Measurements from ENCODE around the gene ATP2B1. TPM values are rescaled to one million over a fixed set of nuclear protein-coding genes. Genes with fewer than 3 reads are reported as not detected.

The ATP2B1 gene
- total and polyA plus RNA-seq, 8 donors, result 4.3 to 22.4 (median 14.4) TPM

DNA sequence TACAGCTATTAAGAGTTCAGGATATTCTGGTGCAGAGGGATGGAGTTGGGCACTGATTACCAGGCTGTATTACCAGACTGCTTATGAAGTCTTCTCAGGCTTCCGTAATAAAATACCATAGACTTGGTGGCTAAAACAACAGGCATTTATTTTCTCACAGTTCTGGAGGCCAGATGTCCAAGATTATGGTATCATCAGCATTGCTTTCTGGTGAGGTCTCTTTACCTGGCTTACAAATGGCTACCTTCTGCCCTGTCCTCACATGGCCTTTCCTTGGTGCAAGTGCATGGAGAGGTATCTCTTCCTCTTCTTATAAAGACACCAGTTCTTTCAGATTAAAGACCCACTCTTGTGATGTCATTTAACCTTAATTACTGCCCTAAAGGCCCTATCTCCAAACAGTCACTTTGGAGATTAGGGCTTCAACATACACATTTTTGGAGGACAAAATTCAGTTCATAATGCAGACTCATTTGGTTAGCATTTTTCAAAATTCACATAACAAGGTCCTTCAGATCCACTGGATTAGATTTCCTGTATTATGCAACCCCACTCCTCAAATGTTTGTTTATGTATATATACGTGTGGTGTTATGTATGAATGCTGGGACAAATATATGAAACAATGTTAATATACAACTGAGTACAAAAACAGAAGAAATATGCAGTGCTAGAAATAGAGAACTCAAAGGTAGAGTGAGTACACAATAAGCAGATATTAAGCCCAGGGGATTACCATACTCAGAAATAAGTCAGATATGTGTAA is 9.3 kb upstream of the ATP2B1 start:
- intact Hi-C loops (cut with DNase I), result no loop called here
- TF ChIP-seq, protein P1, sequence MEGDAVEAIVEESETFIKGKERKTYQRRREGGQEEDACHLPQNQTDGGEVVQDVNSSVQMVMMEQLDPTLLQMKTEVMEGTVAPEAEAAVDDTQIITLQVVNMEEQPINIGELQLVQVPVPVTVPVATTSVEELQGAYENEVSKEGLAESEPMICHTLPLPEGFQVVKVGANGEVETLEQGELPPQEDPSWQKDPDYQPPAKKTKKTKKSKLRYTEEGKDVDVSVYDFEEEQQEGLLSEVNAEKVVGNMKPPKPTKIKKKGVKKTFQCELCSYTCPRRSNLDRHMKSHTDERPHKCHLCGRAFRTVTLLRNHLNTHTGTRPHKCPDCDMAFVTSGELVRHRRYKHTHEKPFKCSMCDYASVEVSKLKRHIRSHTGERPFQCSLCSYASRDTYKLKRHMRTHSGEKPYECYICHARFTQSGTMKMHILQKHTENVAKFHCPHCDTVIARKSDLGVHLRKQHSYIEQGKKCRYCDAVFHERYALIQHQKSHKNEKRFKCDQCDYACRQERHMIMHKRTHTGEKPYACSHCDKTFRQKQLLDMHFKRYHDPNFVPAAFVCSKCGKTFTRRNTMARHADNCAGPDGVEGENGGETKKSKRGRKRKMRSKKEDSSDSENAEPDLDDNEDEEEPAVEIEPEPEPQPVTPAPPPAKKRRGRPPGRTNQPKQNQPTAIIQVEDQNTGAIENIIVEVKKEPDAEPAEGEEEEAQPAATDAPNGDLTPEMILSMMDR (IDR thresholded peaks at IDR 0.05), result no peak
- FAIRE-seq (no peak), DNase-seq (no peak), ATAC-seq (no peak)
- Histone ChIP-seq H3K36me3 (no peaks in the 10 kb centered on the region), H3K27ac (no peak overlapping the region), H3K4me1 (no peaks in the 10 kb centered on the region), H3K4me3 (no peak overlapping the region), H3K27me3 (no peaks in the 10 kb centered on the region), H3K9me3 (no peaks in the 10 kb centered on the region)
- 87 to 91% methylated on average over 2 of the region's 2 CpGs for WGBS, 2 donors

DNA sequence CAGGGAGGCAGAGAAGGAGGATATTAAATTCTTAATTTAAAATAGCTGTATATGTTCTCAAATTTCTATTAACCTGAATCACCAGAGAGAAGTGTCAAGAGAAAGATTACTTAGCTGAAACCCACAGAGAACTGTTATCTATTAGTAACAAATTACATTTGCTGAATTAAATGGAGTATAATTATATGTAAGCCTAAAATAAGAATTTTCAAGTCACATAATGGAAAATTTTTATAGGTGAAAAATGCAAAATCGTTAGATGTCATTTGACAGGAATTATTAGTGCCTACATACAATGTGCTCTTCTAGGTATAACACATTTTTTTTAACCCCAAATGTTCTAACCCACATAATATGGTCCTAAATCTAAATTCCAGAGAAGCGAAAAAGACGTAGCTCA is 4.1 kb upstream of the ATP2B1 start:
- H3K27me3 ChIP-seq, result no peaks in the 10 kb centered on the region
- intact Hi-C loops (cut with DNase I), result no loop called here
- 89 to 91% methylated on average over 3 of the region's 3 CpGs for WGBS, 2 donors
- TF ChIP-seq, protein P1 (IDR thresholded peaks at IDR 0.05), result no peak
- no peak overlapping the region for H3K4me3 ChIP-seq
- no peak for ATAC-seq
- H3K27ac ChIP-seq, result no peak overlapping the region
- no peaks in the 10 kb centered on the region for H3K4me1 ChIP-seq
- no peaks in the 10 kb centered on the region for H3K9me3 ChIP-seq
- no peak for DNase-seq
- FAIRE-seq, result no peak
- H3K36me3 ChIP-seq, result no peaks in the 10 kb centered on the region

DNA sequence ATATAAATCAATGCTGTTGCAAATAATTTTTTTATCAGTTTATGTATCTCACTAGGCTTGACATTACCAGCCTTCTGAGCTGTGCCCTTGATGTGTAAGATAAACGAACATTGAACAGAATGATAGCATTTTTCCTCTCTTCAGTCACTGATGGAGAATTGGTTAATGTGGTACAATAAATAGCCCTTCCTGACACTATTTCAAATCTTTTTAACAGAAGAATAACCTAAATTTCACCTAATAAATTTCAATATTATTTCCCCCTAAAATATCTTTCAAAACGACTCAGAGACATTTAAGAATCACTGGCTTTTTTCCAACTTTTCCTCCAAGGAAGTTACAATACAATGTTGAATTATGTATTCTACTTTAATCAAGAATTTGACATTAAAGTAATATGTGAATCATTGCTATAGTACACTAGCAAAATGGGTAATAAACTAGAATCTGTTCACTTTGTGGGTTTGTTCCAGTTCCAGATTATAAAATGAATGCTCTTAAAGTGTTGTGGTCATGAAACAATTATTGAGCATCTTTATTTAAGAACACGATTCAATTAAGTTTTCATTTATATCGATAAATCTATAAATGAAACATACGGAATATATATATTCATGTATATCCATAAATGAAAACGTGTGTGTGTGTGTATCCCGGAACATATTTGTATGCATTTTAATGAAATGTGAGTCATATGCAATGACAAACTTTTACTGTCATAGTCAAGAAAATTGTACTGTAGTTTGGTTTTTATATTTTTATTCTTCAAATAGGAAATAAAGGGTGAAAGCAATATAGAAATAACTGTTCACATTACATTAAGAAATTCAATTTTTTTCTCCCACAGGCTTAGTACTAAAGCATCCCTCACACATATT is 2.5 kb upstream of the ATP2B1 start:
- no peaks in the 10 kb centered on the region for H3K36me3 ChIP-seq
- no peak for DNase-seq
- no peak overlapping the region for H3K27ac ChIP-seq
- TF ChIP-seq, protein P1 (IDR thresholded peaks at IDR 0.05), result no peak
- peak overlapping the region in 1 of 4 donors; percentile 81 for H3K4me3 ChIP-seq
- FAIRE-seq, result peak; percentile 54
- 67 to 69% methylated on average over 7 of the region's 7 CpGs for WGBS, 2 donors
- ATAC-seq, result no peak
- peaks cover 0 to 7% (median 0%) of the 10 kb centered on the region in 3 donors for H3K4me1 ChIP-seq
- H3K27me3 ChIP-seq, result no peaks in the 10 kb centered on the region
- intact Hi-C loops (cut with DNase I), result no loop called here
- H3K9me3 ChIP-seq, result no peaks in the 10 kb centered on the region

DNA sequence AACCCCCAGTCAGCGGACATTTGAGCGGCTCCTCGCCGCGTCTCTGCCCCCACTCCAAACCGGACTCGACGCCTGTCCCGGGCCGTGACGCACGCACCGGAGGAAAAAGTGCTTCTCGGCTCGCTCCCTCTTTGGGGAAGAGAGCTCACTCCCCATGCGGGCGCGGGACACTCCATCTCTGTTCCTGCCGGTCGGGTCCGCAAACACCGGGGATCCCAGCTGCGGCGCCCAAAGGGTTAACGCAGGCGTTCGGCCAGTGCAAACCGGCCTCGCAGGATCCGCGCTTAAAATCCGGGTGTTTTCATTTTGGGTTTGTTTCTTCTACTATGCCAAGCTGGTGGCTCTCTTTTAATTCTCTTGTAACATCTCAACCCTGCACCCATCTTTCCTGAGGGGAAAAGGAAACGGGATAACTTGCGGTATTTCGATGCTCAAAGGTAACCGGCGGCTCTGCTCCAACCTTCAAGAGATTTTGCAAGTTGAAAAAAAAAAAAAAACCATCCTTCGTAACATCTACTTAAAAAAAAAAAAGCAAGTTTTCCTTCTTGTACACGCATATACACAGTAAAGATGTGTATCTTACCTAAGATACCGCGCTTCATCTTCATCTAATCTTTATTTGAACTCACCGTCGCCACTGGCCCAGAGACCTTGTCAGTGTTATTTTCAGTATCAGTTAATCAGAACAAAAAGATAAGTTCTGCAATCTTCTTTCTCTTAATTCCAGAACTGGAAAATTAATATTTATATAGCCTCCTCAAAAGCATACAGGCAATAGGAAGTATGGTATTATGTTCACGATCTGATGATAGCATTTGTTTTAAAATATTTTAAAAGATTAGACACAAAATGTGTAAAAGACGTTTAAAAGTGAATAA is 1.6 kb upstream of the ATP2B1 start:
- intact Hi-C loops (cut with DNase I), result no loop called here
- DNase-seq (peak in 5 of 6 donors; percentile 53 to 83 (median 59)), ATAC-seq (peak; percentile 0 to 13 (median 2)), FAIRE-seq (no peak)
- TF ChIP-seq, protein P1 (IDR thresholded peaks at IDR 0.05), result no peak
- H3K9me3 ChIP-seq, result no peaks in the 10 kb centered on the region
- no peaks in the 10 kb centered on the region for H3K36me3 ChIP-seq
- peak overlapping the region; percentile 68 to 96 (median 82) for H3K4me3 ChIP-seq
- 1% methylated on average over 45 of the region's 45 CpGs for WGBS, 2 donors
- H3K4me1 ChIP-seq, result peaks cover 0 to 11% (median 0%) of the 10 kb centered on the region in 3 donors
- H3K27ac ChIP-seq, result peak overlapping the region; percentile 97 to 99 (median 98)
- H3K27me3 ChIP-seq, result no peaks in the 10 kb centered on the region

All from pancreas (tissue), 10 donors.